A673 (cell line): ENCODE data around the gene ITPKB. TPM values are rescaled to one million over a fixed set of nuclear protein-coding genes. Genes with fewer than 3 reads are reported as not detected.

Experiments used
- BruUV-seq: library from RNA; stranded (reverse); fragments of 400-500 nt; replicated peaks from 2 replicates; lab custom pipeline; 2021; lab: Mats Ljungman, UMichigan
- CTCF ChIA-PET: fragments of 300-600 bp; sonication (Branson Sonifier 250); formaldehyde crosslinking; loops from one replicate; lab custom pipeline; 2022; ENCODE audit warnings: antibody characterized with exemption; lab: Charles Lee
- POLR2A ChIA-PET: fragments of 300-600 bp; sonication (Branson Sonifier 250); formaldehyde crosslinking; loops from one replicate; lab custom pipeline; 2022; ENCODE audit warnings: antibody characterized with exemption; ENCODE audit not compliant: low non-redundant PET; lab: Charles Lee
- DNase-seq: peaks from one replicate; pipeline ENCODE4 v3.0.0-alpha.2; 2015; ENCODE audit warnings: low spot score
- H3K27ac ChIP-seq: fragments of 200-600 bp; sonication (generic); 2 replicates; pipeline ENCODE4 v1.5.1; 2016; ENCODE audit warnings: mixed run types, low read depth, mild to moderate bottlenecking, mixed read lengths, antibody characterized with exemption, low read length; ENCODE audit not compliant: poor library complexity, severe bottlenecking
- H3K27me3 ChIP-seq: fragments of 200-600 bp; sonication (generic); replicated peaks from 2 replicates; pipeline ENCODE4 v1.6.1; 2017; ENCODE audit warnings: mixed run types, low read depth, mild to moderate bottlenecking, mixed read lengths, antibody characterized with exemption, low read length; ENCODE audit not compliant: insufficient read depth, poor library complexity
- H3K36me3 ChIP-seq: fragments of 200-600 bp; sonication (generic); 2 replicates; pipeline ENCODE4 v1.6.1; 2016; ENCODE audit warnings: mixed run types, mild to moderate bottlenecking, mixed read lengths, antibody characterized with exemption, low read length; ENCODE audit not compliant: insufficient read depth, poor library complexity, severe bottlenecking
- H3K4me1 ChIP-seq: fragments of 200-600 bp; sonication (generic); 2 replicates; pipeline ENCODE4 v1.6.1; 2017; ENCODE audit warnings: mixed run types, mild to moderate bottlenecking, mixed read lengths, antibody characterized with exemption, low read length; ENCODE audit not compliant: insufficient read depth, poor library complexity, severe bottlenecking
- H3K4me3 ChIP-seq: fragments of 200-600 bp; sonication (generic); 2 replicates; pipeline ENCODE4 v1.5.1; 2016; ENCODE audit warnings: low read depth, mixed run types, mild to moderate bottlenecking, mixed read lengths, low read length; ENCODE audit not compliant: poor library complexity, severe bottlenecking
- H3K9me3 ChIP-seq: fragments of 200-600 bp; sonication (generic); 2 replicates; pipeline ENCODE4 v1.6.1; 2016; ENCODE audit warnings: mixed run types, low read depth, mild to moderate bottlenecking, mixed read lengths, antibody characterized with exemption, low read length; ENCODE audit not compliant: poor library complexity, severe bottlenecking
- CTCF ChIP-seq: fragments of 300-800, 200-600 bp; sonication (generic); conservative IDR thresholded peaks from 2 replicates; pipeline ENCODE4 v1.5.1; 2017; ENCODE audit warnings: low read depth, mild to moderate bottlenecking, antibody characterized with exemption, low read length, moderate library complexity, mixed read lengths
- EZH2 ChIP-seq: fragments of 200-600 bp; sonication (generic); IDR thresholded peaks from 2 replicates; pipeline ENCODE4 v1.6.1; 2017; ENCODE audit warnings: borderline replicate concordance, low read depth, mild to moderate bottlenecking, mixed read lengths, antibody characterized with exemption, low read length; ENCODE audit not compliant: poor library complexity, severe bottlenecking
- intact Hi-C: fragments of 100-400 bp; cut with micrococcal nuclease; formaldehyde crosslinking; loops from one replicate; pipeline ENCODE4 v1.10.0; 2022; ENCODE audit not compliant: unreplicated experiment
- total RNA-seq: library from RNA; stranded (reverse); gene quantifications from 2 replicates; pipeline ENCODE4 v1.2.3, GENCODE V29; 2021

The ITPKB gene
- total RNA-seq, 1 experiment from 2014 or later, result 14.1 TPM

DNA sequence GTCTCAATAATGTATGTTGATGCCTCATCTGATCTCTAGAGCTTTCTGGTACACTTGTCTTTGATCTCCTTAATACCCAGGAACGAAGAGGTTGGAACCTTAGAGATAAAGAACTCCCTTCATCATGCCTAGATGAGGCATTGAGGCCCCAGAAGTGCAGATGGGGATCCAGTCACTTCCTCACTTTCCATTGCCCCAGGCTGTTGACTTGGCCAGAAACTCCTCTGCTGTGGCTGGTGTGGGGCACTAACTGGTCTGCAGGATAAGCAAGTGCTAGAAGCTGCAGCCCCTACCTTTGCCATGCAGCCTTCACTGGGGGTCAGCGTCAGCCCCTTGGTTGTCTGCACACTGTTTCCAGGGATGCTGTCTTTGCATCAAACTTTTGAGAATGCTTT is 140.6 kb downstream of the ITPKB start:
- ChIA-PET POLR2A (no interaction called here), CTCF (no interaction called here)
- DNase-seq, result no peak
- Histone ChIP-seq H3K36me3 (no peaks in the 10 kb centered on the region), H3K27me3 (peaks cover 7% of the 10 kb centered on the region), H3K4me1 (peaks cover 3% of the 10 kb centered on the region), H3K27ac (no peak overlapping the region), H3K4me3 (no peak overlapping the region), H3K9me3 (no peaks in the 10 kb centered on the region)
- intact Hi-C loops, result no loop called here
- BruUV-seq, result no TSS peak
- no peak for TF ChIP-seq EZH2
- TF ChIP-seq CTCF, result no peak

DNA sequence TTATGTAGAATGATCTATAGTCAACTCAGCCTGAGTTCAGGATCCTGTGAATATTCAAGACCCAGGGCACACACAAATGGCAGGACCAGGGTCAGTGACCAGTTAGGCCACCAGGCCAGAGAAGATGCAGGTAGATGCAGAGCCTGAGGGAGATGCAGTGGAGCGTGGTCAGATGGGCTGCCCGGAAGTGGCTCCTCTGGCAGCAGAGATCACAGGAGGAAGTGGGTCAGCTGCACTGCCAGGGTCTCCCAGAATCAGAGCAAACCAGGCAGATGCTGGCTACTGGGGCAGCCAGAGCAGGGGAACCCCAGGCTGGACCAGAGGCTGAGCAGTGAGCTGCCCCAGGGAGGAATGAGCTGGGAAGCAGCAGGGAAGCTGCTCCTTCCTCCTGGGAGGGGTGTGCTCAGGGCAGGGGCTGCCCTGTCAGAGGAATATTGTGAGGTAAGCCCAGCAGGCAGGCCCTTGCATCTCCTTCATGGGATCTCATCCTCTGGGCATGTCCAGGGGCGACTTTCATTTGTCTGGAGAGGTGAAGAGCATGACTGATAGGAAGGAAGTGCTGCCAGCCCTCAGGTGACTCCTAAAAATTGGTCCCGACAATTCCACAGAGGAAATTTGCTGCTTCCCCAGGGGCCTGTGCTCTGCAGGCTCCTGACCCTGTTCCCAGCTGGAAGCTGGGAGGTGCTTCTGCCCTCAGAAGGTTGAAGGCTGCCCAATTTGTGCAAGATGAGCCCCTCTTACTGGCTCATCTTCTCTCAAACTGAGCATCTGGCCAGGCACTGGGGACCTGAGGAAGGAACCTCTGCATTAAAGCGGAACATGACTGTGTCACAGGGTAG is 141.2 kb downstream of the ITPKB start:
- Histone ChIP-seq H3K27me3 (peaks cover 7% of the 10 kb centered on the region), H3K4me3 (no peak overlapping the region), H3K36me3 (no peaks in the 10 kb centered on the region), H3K4me1 (no peaks in the 10 kb centered on the region), H3K9me3 (no peaks in the 10 kb centered on the region), H3K27ac (no peak overlapping the region)
- TF ChIP-seq CTCF (no peak), EZH2 (no peak)
- no TSS peak for BruUV-seq
- CTCF ChIA-PET, result interaction anchor here (0.5 kb wide), 1 partner anchor 180 kb away, joined by 3 read pairs; no protein-coding TSS in a partner anchor
- DNase-seq, result no peak
- POLR2A ChIA-PET, result no interaction called here
- intact Hi-C loops, result no loop called here

- ChIA-PET POLR2A (no interaction called here), CTCF (no interaction called here)
Measured at GRCh38 chr1:226596531-226597165, 142.4 kb downstream of the ITPKB start.

More at GRCh38 chr1:226596531-226597165, 142.4 kb downstream of the ITPKB start:
- no peaks in the 10 kb centered on the region for H3K4me1 ChIP-seq
- peaks cover 7% of the 10 kb centered on the region for H3K27me3 ChIP-seq
- TF ChIP-seq CTCF (no peak), EZH2 (no peak)
- no peak overlapping the region for H3K4me3 ChIP-seq
- no peaks in the 10 kb centered on the region for H3K9me3 ChIP-seq
- no peak for DNase-seq
- H3K36me3 ChIP-seq, result no peaks in the 10 kb centered on the region
- BruUV-seq, result no TSS peak
- intact Hi-C loops, result no loop called here
- H3K27ac ChIP-seq, result no peak overlapping the region
